ENCODE results near the gene IRF8.
A peak's percentile ranks its signal among the peaks of the same experiment; 100 is the strongest.

IRF8 gene

DNA sequence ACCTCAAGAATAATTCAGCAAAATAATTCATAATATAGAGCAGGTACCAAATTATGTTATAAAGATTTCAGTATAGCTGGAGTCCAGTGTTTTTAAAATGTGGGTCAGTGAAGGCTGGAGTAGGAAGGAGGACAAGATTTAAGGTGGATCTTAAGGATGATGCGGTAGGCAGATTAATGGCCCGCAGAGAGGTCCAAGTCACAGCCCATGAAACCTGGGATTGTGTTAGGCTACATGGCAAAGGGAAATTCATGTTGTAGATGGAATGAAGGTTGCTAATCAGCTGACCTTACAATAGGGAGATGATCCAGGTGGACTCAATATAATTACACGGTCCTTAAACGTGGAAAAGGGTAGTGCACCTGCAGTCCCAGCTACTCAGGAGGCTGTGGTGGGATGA is 6.2 kb upstream of the IRF8 start:
- POLR2A ChIA-PET, result no interaction called here
- CTCF ChIA-PET, result interaction anchor here (1.2 to 1.5 kb wide), 2 partner anchors 35 to 55 kb away, joined by 3 read pairs; no protein-coding TSS in a partner anchor

GRCh38 chr16:85894266-85894665 is 4.7 kb upstream of the IRF8 start:
- Histone ChIP-seq H3K27me3 (replicated peaks in 2 of 5; ENCODE audit: control insufficient read depth in 4 of 5, insufficient read depth in 5 of 5, low read length in 4 of 5) (peaks cover 2 to 83% (median 36%) of the 10 kb centered on the region in 5 experiments), H3K9me3 (ENCODE audit: control extremely low read depth in 1 of 5, control insufficient read depth in 4 of 5, insufficient read depth in 2 of 5, low read depth in 1 of 5, low read length in 4 of 5) (no peaks in the 10 kb centered on the region), H3K36me3 (ENCODE audit: control insufficient read depth in 4 of 4, insufficient read depth in 4 of 4, low read length in 3 of 4) (no peaks in the 10 kb centered on the region), H3K27ac (ENCODE audit: insufficient read depth in 1 of 2, low read depth in 1 of 2, low read length in 2 of 2, poor library complexity in 1 of 2, severe bottlenecking in 2 of 2) (no peak overlapping the region), H3K4me1 (ENCODE audit: control extremely low read depth in 1 of 4, control insufficient read depth in 4 of 4, insufficient read depth in 4 of 4, low read length in 3 of 4) (peaks cover 0 to 18% (median 12%) of the 10 kb centered on the region in 4 experiments), H3K4me3 (ENCODE audit: control insufficient read depth in 1 of 7, extremely low read depth in 1 of 7, insufficient read depth in 4 of 7, low read depth in 2 of 7, low read length in 6 of 7) (no peak overlapping the region)
- ChIA-PET POLR2A (no interaction called here), CTCF (interaction anchor here (1.7 kb wide), 1 partner anchor 73 kb away, joined by 4 read pairs; no protein-coding TSS in a partner anchor)
- 94% methylated on average over 6 of the region's 6 CpGs for WGBS (ENCODE audit: insufficient coverage)
- DNase-seq, result no peak

More for the DNA sequence above, 6.2 kb upstream of the IRF8 start:
- Histone ChIP-seq H3K36me3 (ENCODE audit: control insufficient read depth in 4 of 4, insufficient read depth in 4 of 4, low read length in 3 of 4) (no peaks in the 10 kb centered on the region), H3K4me3 (ENCODE audit: control insufficient read depth in 1 of 7, extremely low read depth in 1 of 7, insufficient read depth in 4 of 7, low read depth in 2 of 7, low read length in 6 of 7) (no peak overlapping the region), H3K4me1 (ENCODE audit: control extremely low read depth in 1 of 4, control insufficient read depth in 4 of 4, insufficient read depth in 4 of 4, low read length in 3 of 4) (peaks cover 0 to 15% (median 8%) of the 10 kb centered on the region in 4 experiments), H3K9me3 (ENCODE audit: control extremely low read depth in 1 of 5, control insufficient read depth in 4 of 5, insufficient read depth in 2 of 5, low read depth in 1 of 5, low read length in 4 of 5) (no peaks in the 10 kb centered on the region), H3K27ac (ENCODE audit: insufficient read depth in 1 of 2, low read depth in 1 of 2, low read length in 2 of 2, poor library complexity in 1 of 2, severe bottlenecking in 2 of 2) (no peak overlapping the region), H3K27me3 (replicated peaks in 2 of 5; ENCODE audit: control insufficient read depth in 4 of 5, insufficient read depth in 5 of 5, low read length in 4 of 5) (peaks cover 0 to 72% (median 31%) of the 10 kb centered on the region in 5 experiments)
- no peak for DNase-seq
- WGBS (ENCODE audit: insufficient coverage), result 95% methylated on average over 4 of the region's 4 CpGs

DNA sequence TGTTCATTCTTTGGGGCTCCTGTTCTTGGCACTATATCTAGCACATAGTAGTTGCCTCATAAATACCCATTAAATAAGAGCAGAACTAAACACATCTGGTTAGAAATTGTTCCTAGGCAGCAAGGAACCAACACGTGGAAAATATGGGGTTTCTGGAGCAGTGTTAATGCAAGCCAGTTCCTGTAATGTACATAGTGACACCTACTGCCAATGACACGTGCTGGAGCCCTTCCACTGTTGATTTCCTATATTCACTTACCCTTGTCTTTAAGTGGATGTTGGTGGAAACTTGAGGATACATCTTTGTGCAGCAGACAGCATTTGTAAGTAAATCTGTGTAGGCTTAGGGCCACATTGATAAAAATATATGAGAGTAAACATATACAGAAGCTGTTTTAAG is 1.6 kb upstream of the IRF8 start:
- WGBS (ENCODE audit: insufficient coverage), result no CpG with 5 or more reads among the region's 2 CpGs
- H3K4me1 ChIP-seq (ENCODE audit: control extremely low read depth in 1 of 4, control insufficient read depth in 4 of 4, insufficient read depth in 4 of 4, low read length in 3 of 4), result peaks cover 8 to 25% (median 17%) of the 10 kb centered on the region in 4 experiments
- H3K27ac ChIP-seq (ENCODE audit: insufficient read depth in 1 of 2, low read depth in 1 of 2, low read length in 2 of 2, poor library complexity in 1 of 2, severe bottlenecking in 2 of 2), result no peak overlapping the region
- H3K27me3 ChIP-seq (replicated peaks in 2 of 5; ENCODE audit: control insufficient read depth in 4 of 5, insufficient read depth in 5 of 5, low read length in 4 of 5), result peaks cover 5 to 96% (median 49%) of the 10 kb centered on the region in 5 experiments
- no peak overlapping the region for H3K4me3 ChIP-seq (ENCODE audit: control insufficient read depth in 1 of 7, extremely low read depth in 1 of 7, insufficient read depth in 4 of 7, low read depth in 2 of 7, low read length in 6 of 7)
- CTCF ChIA-PET, result no interaction called here
- H3K9me3 ChIP-seq (ENCODE audit: control extremely low read depth in 1 of 5, control insufficient read depth in 4 of 5, insufficient read depth in 2 of 5, low read depth in 1 of 5, low read length in 4 of 5), result no peaks in the 10 kb centered on the region
- peak in 2 of 3 donors; percentile 27 for DNase-seq
- no peaks in the 10 kb centered on the region for H3K36me3 ChIP-seq (ENCODE audit: control insufficient read depth in 4 of 4, insufficient read depth in 4 of 4, low read length in 3 of 4)
- POLR2A ChIA-PET, result no interaction called here

DNA sequence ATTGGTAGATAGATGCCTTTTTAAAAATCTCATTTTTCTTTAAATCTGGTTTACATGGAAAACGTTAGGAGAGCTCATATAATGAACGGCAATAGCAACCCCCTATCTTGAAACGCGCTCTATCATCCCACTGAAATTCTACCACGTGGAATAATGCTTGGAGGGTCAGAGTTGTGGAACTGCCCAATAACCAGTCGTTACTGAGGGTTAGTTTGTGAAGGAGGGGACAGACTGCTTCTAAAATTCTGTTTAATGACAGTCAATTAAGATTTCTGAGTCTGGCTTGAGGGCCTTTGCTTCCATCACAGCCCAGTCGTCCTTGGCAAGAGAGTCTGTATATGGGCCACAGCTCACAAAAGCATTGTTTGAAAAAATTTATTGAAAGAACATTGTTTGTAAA is 482 bp downstream of the IRF8 start:
- H3K27me3 ChIP-seq (replicated peaks in 2 of 5; ENCODE audit: control insufficient read depth in 4 of 5, insufficient read depth in 5 of 5, low read length in 4 of 5), result peaks cover 5 to 99% (median 47%) of the 10 kb centered on the region in 5 experiments
- DNase-seq, result no peak
- peak overlapping the region in 5 of 7 experiments; percentile 7 to 58 (median 52) for H3K4me3 ChIP-seq (ENCODE audit: control insufficient read depth in 1 of 7, extremely low read depth in 1 of 7, insufficient read depth in 4 of 7, low read depth in 2 of 7, low read length in 6 of 7)
- H3K36me3 ChIP-seq (ENCODE audit: control insufficient read depth in 4 of 4, insufficient read depth in 4 of 4, low read length in 3 of 4), result no peaks in the 10 kb centered on the region
- no peak overlapping the region for H3K27ac ChIP-seq (ENCODE audit: insufficient read depth in 1 of 2, low read depth in 1 of 2, low read length in 2 of 2, poor library complexity in 1 of 2, severe bottlenecking in 2 of 2)
- ChIA-PET POLR2A (no interaction called here), CTCF (interaction anchor here (1.1 kb wide), 1 partner anchor 87 kb away, joined by 3 read pairs; no protein-coding TSS in a partner anchor)
- no peaks in the 10 kb centered on the region for H3K9me3 ChIP-seq (ENCODE audit: control extremely low read depth in 1 of 5, control insufficient read depth in 4 of 5, insufficient read depth in 2 of 5, low read depth in 1 of 5, low read length in 4 of 5)
- H3K4me1 ChIP-seq (ENCODE audit: control extremely low read depth in 1 of 4, control insufficient read depth in 4 of 4, insufficient read depth in 4 of 4, low read length in 3 of 4), result peaks cover 12 to 40% (median 26%) of the 10 kb centered on the region in 4 experiments
- 71% methylated on average over 7 of the region's 7 CpGs for WGBS (ENCODE audit: insufficient coverage)

- H3K27ac ChIP-seq (ENCODE audit: insufficient read depth in 1 of 2, low read depth in 1 of 2, low read length in 2 of 2, poor library complexity in 1 of 2, severe bottlenecking in 2 of 2), result no peak overlapping the region
- POLR2A ChIA-PET, result no interaction called here
- WGBS (ENCODE audit: insufficient coverage), result 54% methylated on average over 3 of the region's 17 CpGs
- no peaks in the 10 kb centered on the region for H3K36me3 ChIP-seq (ENCODE audit: control insufficient read depth in 4 of 4, insufficient read depth in 4 of 4, low read length in 3 of 4)
- H3K4me1 ChIP-seq (ENCODE audit: control extremely low read depth in 1 of 4, control insufficient read depth in 4 of 4, insufficient read depth in 4 of 4, low read length in 3 of 4), result peaks cover 14 to 40% (median 26%) of the 10 kb centered on the region in 4 experiments
- H3K4me3 ChIP-seq (ENCODE audit: control insufficient read depth in 1 of 7, extremely low read depth in 1 of 7, insufficient read depth in 4 of 7, low read depth in 2 of 7, low read length in 6 of 7), result peak overlapping the region in 1 of 7 experiments; percentile 58
- no peak for DNase-seq
- CTCF ChIA-PET, result interaction anchor here (1.1 kb wide), 1 partner anchor 87 kb away, joined by 3 read pairs; no protein-coding TSS in a partner anchor
- H3K27me3 ChIP-seq (replicated peaks in 2 of 5; ENCODE audit: control insufficient read depth in 4 of 5, insufficient read depth in 5 of 5, low read length in 4 of 5), result peaks cover 5 to 96% (median 43%) of the 10 kb centered on the region in 5 experiments
- H3K9me3 ChIP-seq (ENCODE audit: control extremely low read depth in 1 of 5, control insufficient read depth in 4 of 5, insufficient read depth in 2 of 5, low read depth in 1 of 5, low read length in 4 of 5), result peaks cover 0 to 2% (median 0%) of the 10 kb centered on the region in 5 experiments
Measured at GRCh38 chr16:85900027-85900792, 1.2 kb downstream of the IRF8 start.

DNA sequence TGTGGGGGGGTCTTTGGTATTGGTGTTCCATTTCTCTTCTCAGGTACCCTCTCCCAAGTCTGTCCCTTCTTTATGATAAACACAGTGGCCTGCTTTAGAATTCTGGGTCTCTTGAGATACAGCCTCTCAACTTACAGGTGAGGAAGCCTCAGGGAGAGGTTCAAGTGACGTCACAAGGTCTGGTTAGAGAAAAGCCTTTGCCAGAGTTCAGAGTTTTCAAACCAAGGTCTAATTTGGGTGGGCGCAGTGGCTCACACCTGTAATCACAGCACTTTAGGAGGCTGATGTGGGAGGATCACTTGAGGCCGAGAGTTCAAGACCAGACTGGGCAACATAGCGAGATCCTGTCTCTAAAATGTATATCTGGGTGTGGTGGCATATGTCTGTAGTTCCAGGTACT is 2.1 kb downstream of the IRF8 start:
- ChIA-PET POLR2A (no interaction called here), CTCF (interaction anchor here (1.2 kb wide), 1 partner anchor 11 kb away, joined by 3 read pairs; no protein-coding TSS in a partner anchor)
- H3K36me3 ChIP-seq (ENCODE audit: control insufficient read depth in 4 of 4, insufficient read depth in 4 of 4, low read length in 3 of 4), result no peaks in the 10 kb centered on the region
- peaks cover 14 to 40% (median 26%) of the 10 kb centered on the region in 4 experiments for H3K4me1 ChIP-seq (ENCODE audit: control extremely low read depth in 1 of 4, control insufficient read depth in 4 of 4, insufficient read depth in 4 of 4, low read length in 3 of 4)
- WGBS (ENCODE audit: insufficient coverage), result 98% methylated on average over 4 of the region's 4 CpGs
- H3K9me3 ChIP-seq (ENCODE audit: control extremely low read depth in 1 of 5, control insufficient read depth in 4 of 5, insufficient read depth in 2 of 5, low read depth in 1 of 5, low read length in 4 of 5), result peaks cover 0 to 6% (median 2%) of the 10 kb centered on the region in 5 experiments
- no peak for DNase-seq
- no peak overlapping the region for H3K27ac ChIP-seq (ENCODE audit: insufficient read depth in 1 of 2, low read depth in 1 of 2, low read length in 2 of 2, poor library complexity in 1 of 2, severe bottlenecking in 2 of 2)
- H3K27me3 ChIP-seq (replicated peaks in 2 of 5; ENCODE audit: control insufficient read depth in 4 of 5, insufficient read depth in 5 of 5, low read length in 4 of 5), result peaks cover 5 to 87% (median 39%) of the 10 kb centered on the region in 5 experiments
- H3K4me3 ChIP-seq (ENCODE audit: control insufficient read depth in 1 of 7, extremely low read depth in 1 of 7, insufficient read depth in 4 of 7, low read depth in 2 of 7, low read length in 6 of 7), result no peak overlapping the region

All from common myeloid progenitor, CD34-positive (primary cell).